Activated T-cell treated with anti-CD3 and anti-CD28 coated beads, Interleukin-2, amount 50 U/mL, for 48 hours (primary cell): ENCODE data around the gene CDCA5.

Experiments
- DNase-seq, 2 experiments: peaks; one replicate each; pipeline ENCODE4 v3.0.0-alpha.2; 2020

Gene CDCA5, protein sequence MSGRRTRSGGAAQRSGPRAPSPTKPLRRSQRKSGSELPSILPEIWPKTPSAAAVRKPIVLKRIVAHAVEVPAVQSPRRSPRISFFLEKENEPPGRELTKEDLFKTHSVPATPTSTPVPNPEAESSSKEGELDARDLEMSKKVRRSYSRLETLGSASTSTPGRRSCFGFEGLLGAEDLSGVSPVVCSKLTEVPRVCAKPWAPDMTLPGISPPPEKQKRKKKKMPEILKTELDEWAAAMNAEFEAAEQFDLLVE

DNA sequence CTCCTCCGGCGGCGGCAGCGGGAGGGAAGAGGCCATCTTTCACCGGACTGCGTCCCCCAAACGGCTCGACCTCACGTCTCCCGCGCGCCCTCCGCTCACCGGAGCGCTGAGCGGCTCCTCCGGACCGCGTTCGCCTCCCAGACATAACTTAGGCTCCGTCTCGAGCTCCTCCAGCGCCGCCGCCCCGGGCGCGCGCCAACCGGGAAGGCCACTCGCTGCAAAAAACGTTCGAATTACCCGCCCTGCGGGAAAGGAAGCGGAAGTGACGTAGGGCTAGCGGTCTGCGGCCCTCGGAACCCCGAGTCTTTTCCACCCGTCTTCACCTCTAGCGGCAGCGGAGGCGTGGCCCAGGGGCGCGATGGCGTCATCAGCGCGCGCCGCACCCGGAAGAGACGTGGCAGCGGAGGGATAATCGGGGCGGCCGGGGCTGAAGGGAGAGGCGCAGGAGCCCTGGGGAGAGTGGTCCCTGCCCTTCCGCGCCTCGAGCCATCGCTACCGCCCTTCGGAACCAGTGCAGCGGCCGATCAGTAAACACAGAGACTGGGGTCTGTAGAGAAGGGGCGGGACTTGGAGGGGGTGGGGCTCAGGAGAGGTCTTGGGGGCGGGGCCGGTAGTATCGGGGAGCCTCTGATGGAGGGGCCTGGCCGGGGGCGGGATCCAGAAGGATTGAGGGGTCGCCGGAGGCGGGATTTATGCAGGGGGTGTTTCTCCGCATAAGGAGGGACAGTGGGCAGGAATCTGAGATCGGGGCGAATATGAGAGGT lies at the start of gene CDCA5, which contains the start of gene ZFPL1:
CDCA5 (minus strand) TSS at position 207 of the 764 bp plus-strand sequence; CDS start at position 145, 62 bp downstream.
ZFPL1 (plus strand) TSS at position 389 of the 764 bp plus-strand sequence. CDS start 477 bp downstream, outside the sequence.
- peak; percentile 97 to 98 for DNase-seq

DNA sequence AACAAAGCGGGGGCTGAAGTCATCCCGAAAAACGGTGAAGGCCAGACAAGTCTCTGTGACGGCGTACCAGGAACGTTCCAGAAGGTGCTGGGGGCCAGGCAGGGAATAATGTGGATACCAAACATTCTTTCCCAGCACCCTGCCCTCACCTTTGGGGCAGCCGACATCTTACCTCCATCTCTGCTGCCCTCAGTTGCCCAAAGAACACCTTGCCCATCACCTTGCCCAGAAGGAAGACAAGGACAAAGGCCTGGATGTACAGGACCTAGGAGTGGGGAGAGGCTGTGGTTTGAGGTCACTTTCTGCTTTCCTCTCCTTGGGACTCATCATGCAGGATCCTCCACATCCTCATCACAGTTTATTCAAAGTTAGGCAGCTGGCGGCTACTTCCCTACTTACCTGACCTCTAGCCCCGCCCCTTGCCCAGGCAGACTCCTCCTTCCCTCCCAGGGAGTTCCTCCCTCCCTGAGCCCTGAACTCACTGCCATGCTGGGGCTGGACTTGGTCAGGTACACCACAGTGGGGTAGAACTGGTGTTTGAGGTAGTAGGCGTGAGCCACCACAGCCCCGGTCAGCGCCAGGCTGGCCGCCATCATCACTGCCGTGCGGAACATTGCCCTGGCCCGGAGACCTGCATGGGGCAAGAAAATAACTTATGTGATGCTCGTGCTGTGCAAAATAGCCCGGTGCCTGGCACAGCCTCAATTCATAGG lies 49.3 kb upstream of the CDCA5 start:
- peak; percentile 77 to 80 for DNase-seq

DNA sequence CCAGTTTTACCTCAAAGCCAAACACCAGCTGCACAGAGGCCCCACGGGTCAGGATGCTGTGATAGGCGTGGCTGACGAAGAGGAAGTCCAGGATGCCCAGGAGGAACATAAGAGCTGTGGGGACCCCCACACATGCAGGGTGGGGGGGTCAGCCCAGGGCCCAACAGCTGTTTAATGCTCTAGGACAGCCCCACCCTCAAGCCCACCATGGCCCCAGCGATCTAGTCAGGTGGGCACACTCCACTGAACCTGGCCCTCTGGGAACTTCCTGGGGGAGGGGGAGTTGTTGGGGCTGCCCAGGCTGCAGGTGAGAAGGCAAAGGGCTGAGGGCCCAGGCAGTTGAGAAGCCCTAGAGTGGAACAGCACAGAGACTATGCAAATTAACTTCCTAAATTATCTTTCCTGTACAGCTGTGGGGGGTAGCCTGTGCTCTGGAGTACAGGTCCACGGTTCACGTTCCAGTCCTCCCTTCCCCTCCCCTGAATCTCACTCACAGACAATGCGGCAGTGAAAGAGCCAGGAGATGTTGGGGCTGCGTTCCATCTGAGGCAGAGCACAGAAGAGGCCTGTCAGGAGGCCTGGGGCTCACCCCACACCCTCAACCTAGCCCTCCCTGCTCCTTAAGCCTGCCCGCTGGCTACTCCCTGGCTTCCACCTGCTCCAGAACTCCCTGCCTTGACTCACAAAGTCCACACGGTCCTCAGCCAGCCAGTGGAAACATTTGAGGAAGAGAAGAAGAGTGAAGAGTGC lies 48.6 kb upstream of the CDCA5 start:
- DNase-seq, result no peak

DNA sequence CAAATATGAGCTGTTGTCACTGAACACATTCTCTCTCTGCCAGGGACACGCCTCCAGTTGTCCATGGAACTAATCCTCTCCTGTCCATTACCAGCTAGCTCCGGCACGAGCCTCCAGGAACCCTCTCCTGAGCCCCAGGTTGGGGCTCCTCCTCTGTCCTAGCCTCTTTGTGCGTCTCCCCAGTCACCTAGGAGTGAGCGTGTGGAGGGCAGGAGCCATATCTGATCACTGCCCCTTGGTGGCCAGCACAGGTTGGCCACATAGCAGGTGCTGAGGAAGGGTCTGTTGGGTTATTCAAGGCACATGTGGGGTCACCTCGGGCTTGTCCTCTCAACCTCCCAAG lies 48.0 kb upstream of the CDCA5 start:
- no peak for DNase-seq

DNA sequence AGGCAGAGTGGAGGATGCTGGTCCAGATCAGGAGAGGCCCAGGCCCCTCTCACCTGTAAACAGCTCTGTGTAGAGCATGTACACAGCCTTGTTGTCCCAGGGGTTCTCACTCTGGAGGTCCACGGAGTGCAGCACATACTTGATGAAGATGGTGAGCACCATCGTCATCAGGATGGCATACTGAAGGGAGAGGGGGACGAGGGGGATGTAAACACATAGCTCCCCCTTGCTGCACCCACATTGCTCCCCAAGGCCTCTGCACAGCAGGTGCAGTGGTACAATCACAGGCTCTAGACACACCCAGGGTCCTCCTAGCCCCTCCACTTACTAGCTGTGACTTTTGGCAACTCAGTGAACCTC lies 47.6 kb upstream of the CDCA5 start:
- DNase-seq, result no peak

DNA sequence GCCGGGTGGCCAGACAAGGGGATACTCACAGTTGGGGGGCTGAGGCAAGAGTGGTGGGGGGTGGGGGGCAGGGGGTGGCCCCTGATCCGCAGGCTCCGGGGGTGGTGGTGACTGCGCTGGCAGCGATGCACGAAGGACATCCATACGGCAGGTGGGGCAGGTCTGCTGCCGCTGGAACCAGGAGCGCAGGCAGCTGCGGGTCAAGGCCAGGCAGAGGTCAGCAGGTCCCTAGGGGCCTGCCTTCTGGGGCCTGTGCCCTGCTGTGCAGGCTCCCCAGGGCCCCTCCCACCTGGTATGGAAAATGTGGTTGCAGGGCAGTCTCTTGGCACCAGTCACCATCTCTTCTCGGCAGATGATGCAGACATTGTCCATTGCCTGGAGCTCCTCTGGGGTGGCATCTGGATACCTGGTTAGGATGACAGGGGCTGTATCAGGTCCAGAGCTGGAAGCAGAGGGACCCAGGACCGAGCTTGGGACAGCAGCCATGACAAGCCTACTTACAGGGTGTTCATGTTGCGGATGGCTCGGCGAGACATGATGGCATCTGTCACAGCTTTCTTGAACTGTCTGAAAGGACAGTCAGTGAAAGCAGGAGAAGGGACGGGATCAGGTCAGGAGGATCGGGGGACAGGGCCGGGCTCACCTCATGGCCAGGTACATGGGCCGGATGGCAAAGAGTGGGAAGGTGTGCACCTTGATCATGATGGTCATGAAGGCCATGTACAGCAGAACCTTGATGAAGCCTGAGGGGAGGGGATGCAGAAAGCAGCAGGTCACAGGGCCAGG lies 47.0 kb upstream of the CDCA5 start:
- no peak for DNase-seq

DNA sequence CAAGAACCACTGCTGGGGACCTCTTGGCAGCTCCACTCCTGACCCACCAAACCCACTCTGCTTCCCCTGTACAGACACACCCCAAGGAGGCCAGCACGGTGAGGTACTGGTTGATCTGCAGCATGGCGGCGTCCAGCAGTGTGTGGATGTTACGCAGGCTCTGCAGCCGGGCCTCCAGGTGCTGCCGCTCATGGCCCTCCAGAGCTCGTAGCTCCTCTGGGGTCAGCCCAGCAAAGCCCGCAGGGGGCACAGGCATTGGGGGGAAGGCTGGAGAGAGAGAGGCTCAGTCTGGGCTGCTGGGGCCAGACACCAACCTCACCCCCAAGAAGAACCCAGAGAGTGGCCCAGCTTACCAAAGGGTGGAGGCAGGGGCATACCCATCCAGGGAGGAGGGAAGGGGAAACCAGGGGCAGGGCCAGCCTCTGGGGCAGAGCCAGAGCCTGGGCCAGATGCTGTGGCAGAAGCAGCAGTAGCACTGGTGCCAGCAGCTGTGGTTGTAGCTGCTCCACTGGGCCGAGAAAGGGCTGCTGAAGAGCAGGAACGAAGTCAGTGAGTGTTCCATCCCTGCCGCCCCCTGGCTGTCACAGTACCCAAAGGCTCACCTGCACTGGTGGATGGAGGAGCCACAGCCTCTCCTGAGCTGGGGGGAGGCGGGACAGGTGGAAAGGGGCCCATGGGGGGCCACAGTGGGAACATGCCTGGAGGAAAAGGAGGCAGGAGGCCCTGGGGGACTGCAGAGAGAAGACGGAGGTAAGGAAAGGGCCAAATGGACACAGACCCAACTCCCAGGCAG lies 46.0 kb upstream of the CDCA5 start:
- no peak for DNase-seq

DNA sequence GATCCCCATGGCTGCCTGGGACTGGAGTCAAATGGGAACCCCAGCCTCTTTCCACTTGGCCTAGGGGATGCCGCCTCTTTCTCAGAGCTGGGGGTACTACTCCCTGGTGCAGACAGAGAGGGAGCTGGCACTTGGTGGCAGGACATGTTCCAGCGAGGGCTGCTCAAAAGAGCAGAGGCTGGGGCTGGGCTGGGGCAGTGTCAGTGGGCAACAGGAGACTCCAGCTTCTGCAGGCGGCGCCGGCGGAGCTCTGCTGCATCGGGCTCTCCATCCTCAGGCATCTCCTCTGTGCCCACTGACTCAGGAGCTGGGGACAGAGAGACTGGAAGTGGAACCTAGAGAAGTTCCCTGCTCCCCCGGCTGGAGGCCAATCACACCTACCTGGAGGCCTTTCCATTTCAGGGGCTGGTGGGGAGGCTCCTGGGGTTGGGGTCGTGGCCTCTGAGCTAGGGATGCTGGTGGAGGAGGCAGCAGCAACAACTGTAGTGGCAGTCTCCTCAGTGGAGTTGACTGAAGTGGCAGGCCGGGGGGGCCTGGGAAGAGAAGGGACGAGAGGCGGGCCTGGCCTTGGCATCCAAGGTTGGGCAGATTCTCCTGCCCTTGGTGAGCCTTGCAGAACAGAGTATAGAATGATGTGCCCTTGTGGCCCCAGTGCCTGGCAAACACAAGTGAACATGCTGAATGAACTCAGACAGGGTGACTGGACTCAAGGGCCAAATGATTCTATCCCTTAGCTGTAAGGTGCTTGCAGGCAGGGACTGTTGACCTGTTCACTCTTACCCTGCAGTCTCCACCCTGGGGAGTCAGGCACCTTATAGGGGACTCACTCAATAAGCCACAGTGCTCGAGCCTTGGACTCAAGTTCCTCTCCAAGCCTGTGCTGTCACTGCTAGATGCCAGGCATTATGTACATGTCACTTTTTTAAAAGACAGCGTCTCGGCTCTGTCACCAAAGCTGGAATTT lies 44.6 kb upstream of the CDCA5 start:
- DNase-seq, result no peak

DNA sequence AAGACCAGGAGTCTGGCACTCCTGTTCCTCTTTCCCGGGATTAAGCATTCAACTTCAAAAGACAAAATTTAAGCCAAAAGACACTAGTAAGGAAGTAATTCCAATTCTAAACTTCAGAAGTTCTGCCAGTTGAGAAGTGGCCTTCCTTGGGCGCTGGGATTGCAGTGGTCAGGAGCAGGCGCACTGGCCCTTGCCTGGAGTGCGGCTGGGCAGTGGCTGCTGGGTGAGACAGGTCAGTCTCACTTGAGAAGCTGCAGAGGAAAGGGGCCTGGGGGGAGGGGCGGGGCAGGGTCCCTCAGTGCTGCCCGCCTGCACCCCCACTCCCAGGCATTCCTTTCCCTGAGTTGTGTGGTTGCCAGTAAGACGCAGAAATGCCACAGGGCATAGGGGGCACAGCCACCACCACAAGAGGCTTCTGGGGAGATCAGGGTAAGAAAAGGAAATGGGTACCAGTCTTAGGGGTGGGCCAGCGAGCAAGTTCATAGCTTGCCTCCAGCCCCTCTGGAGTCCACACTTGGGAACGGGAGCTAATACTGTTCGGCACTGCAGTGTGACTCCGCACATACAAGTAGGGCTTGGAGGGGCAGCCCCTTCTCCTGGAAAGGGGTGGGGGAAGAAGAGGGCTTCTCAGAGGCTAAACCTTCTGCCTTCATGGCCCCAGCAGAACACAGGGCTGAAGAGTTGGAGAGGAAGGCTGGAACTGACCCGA lies 43.8 kb upstream of the CDCA5 start:
- no peak for DNase-seq

DNA sequence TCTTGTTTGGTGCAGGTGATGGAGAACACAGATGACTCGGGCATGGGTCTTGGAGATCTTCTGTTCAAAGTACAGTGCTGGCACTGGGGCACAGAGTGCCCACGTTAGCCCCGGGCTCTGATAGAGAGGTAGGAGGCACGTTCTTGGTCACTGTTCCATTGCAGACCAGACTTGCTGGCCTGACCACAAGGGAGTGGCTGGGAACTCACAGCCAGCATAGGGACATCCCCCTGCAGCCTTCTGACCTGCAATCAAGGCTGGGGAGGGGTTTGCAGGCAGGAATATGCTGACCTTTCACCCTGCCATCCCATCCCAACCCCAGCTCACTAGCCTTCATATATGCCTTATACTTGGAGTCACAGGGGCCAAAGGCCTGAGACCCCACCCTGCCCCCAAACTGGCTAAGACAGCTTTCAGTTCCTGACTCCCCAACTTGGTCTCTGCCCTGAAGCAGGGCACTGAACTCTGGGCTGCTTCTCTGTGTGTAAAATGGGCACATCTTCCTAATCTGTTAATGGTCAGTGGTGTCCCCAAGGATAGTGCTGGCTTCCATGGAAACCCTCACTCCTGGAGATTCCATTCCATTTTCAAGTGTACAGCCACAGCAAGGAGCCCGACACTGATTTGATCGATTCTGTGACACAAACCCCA lies 42.9 kb upstream of the CDCA5 start:
- DNase-seq, result no peak

DNA sequence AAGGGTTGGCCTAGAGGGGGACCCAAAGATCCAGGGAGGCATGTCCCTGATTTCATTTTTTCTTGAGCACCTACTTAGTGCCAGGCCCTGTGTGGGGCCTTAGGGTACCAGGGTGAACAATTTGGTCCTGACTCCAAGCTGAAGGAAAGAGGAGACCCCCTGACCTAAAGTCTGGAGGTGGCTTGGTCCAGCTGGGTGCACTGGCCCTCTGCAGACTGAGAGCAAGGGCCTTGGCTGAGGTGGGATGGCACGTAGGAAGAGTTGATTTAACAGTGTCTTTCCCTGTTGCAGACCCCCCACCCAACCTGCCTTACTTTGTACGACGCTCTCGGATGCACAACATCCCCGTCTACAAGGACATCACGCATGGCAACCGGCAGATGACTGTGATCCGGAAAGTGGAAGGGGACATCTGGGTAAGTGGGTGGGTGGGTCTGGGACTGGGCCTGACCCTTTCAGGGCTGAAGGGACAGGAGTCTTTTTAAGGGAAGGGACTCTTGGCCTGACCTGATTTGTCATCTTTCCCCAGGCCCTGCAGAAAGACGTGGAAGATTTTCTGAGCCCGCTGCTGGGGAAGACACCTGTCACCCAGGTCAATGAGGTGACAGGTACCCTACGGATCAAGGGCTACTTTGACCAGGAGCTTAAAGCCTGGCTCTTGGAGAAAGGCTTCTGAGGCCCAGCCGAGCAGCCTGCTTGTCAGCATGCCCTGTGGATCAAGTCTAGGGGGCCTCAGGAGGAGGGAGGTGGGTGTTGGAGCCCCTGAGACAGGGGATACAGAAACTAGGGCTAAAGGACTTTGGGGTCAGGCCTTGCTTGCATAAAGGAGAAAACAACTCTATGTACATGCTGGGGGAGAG lies 41.6 kb upstream of the CDCA5 start:
- no peak for DNase-seq

DNA sequence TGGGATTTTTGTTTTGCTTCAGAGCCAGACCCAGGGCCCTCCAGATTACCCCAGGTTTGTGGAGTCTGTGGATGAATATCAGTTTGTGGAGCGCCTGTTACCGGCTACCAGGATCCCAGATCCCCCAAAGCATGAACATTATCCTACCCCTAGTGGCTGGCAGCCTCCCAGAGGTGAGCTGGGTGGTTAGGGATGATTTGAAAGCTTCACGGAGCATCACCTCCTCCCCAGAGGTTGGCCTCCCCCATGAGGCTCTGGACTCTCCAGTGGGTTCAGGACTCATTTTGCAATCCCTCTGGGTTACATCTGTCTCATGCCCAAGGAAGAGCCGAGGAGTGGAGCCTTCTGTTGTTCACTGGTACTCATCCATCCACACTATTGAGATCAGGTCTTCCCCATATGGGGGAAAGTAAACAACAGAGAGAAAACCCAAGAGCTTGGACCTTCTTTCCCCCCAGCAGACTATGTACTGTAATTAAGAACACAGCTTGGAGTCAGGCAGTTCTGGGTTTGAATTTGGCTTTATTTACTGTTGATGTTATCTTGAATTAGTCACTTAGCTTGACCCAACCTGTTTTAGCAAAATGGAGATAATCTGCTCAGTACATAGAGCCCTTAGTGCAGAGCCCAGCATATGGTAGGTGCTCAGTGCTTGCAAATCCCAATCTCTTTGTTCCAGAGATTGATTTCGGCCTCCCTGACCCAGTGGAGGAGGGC lies 40.8 kb upstream of the CDCA5 start:
- DNase-seq, result no peak

DNA sequence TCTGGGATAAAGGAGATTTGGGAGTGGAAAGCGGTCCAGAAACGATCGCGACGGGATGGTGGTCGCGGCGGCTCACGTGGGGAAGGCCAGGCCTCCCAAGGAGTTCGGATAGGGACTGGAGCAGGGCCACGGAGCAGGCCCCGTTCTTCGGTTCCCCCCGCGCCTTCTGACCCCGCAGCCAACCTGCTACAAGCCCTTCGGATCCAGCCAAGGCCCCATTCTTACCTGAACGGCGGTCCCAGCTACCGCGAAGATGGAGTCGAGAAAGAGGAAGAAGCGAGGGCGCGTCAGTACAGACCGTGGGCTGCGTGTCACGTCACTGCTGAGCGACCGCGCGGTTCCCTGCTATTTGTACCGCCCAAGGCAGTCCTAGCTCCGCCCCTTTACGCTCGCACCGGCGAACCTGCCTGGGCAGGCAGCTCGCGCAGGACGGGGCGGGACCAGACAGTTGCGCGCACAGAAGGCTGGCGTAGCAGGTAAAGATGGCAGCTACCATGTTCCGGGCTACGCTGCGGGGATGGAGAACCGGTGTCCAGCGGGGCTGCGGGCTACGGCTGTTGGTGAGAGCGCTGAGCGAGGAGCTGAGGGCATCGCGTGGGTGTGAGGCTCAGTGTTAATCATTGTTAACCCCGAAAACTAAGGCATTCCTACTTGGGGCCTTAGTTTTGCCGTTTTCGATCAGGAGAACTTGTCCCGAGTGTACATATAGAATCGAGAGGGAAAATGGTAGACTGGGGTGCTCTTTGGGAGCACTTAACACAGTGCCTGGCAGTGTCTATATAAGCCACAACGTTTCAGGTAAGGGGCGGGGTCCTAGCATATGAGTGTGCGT lies 38.2 kb upstream of the CDCA5 start, which contains the start of the genes FAU and MRPL49:
FAU (minus strand) TSS at position 270 of the 832 bp plus-strand sequence. CDS start 321 bp downstream, outside the sequence.
MRPL49 (plus strand) TSS at position 457 of the 832 bp plus-strand sequence; CDS start at position 483, 26 bp downstream.
- DNase-seq, result peak; percentile 98 to 99

DNA sequence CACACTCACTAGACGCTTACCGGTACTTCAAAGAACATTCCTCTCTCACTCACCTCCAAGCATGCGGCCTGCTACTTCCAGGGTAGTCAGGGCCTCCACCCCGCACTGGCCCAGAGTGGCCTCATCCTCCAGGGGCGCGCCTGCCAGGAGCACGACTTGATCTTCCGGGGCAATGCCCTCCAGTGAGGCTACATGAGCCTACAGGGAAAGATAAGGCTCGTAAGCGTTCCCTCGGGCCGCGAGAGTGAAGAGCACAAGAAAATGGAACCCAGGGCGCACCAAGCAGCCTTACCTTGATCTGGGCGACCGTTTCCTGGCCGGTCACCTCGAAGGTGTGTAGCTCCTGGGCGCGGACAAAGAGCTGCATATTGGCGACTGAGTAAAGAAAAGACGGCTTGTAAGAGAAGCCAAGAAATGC lies 37.6 kb upstream of the CDCA5 start:
- peak in 1 of 2 experiments; percentile 55 for DNase-seq

DNA sequence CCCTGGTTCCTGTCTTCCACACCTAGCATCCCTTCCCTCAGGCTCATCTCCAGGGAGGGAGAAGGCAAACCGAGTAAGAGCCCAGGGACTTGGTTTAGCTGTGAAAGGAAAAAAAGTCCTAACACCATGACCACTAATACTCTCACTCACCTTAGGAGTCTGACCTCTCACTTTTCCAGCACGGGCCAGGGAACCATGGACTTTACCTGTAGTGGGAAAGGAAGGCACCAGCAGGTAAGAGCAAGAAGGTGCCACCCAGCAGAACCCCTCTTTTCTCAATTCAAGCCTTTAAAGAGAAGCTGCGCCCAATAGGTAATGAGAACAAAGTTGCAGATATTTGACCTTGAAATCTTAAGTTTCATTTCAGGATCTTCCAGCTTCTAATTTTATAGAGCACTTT lies 37.0 kb upstream of the CDCA5 start:
- no peak for DNase-seq

DNA sequence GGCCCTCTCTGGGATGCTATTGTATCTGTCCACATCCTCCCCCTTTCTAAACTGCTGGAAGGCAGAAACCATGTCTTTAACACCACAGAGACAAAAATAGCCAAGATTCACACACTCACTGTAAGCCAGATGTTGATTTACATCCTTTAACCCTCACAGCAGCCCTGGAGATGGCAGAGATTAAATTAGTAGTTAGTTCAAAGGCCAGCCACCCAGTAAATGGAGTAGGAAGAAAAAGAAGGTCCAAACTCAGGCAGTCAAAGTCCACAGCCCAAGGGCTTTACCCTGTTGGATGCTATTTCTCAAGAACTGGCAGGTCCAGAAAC lies 35.8 kb upstream of the CDCA5 start:
- no peak for DNase-seq
